Measurements from ENCODE around the gene PRTG. TPM values are rescaled to one million over a fixed set of nuclear protein-coding genes. Genes with fewer than 3 reads are reported as not detected.

PRTG gene
- total and polyA plus RNA-seq, 2 of the 13 experiments (the other 11 are each of a cell fraction or from before 2014, with no cell fraction given), result 13.2 to 22.3 TPM

DNA sequence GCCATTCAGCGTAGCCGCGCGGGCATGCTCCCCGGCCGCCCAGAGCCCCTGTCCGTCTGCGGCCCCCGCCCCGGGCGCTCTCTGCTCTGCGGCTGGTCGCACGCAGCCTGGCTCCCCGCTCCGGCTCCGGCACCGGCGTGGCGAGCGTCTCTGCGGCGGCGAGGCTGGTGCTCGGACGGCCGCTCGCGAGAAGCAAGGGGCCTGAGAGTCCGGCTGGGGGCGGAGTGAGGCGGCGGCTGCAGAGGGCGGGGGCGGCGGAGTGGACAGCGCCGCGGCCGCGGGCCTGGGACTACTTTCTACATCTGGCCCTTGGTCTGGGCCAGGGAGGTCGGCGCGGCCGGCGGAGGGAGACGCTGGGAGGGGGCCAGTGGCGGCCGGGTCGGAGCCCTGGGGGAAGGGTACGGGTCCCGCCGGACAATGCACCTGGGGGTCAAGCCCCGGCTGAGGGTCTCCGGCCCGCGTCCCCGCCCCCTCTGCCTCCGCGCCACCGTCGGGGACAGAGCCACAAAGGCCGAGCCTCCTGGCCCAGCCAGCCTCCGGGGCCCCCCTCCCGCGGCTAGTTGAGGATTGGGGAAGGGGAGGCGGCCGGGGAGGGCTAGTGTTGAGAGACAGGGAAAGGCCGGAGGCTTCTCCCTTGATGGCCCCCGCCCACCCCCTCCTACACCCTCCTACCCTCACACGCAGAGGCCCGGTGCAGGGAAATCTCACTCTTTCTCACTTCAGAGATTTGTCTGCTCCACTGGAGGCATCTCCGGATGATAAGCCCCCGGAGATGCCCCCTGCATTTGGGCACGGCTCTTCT, at the start of gene PRTG (continued):
- peak; percentile 93 for TF ChIP-seq UBTF (CRISPR knock-in tag; IDR thresholded peaks at IDR 0.05)
- no peak for TF ChIP-seq SP2 (CRISPR knock-in tag; IDR thresholded peaks at IDR 0.05)
- no peak for TF ChIP-seq ZNF569 (CRISPR knock-in tag; IDR thresholded peaks at IDR 0.05; ENCODE audit: borderline replicate concordance)
- no peak for TF ChIP-seq PBX3 (CRISPR knock-in tag; IDR thresholded peaks at IDR 0.05; ENCODE audit: borderline replicate concordance)
- TF ChIP-seq MIXL1 (CRISPR knock-in tag; IDR thresholded peaks at IDR 0.05), result no peak
- no peak for TF ChIP-seq ZBTB8A (CRISPR knock-in tag; IDR thresholded peaks at IDR 0.05; ENCODE audit: borderline replicate concordance, low read depth)
- TF ChIP-seq MTF1 (CRISPR knock-in tag; IDR thresholded peaks at IDR 0.05), result no peak
- TF ChIP-seq BCLAF1 (IDR thresholded peaks at IDR 0.05), result no peak
- TF ChIP-seq ZNF350 (CRISPR knock-in tag; IDR thresholded peaks at IDR 0.05; ENCODE audit: borderline replicate concordance, low read depth), result peak; percentile 52; the same call in 1 of the 2 replicates
- TF ChIP-seq GRHL1 (CRISPR knock-in tag; conservative IDR thresholded peaks at IDR 0.05), result no peak
- TF ChIP-seq, protein P1, sequence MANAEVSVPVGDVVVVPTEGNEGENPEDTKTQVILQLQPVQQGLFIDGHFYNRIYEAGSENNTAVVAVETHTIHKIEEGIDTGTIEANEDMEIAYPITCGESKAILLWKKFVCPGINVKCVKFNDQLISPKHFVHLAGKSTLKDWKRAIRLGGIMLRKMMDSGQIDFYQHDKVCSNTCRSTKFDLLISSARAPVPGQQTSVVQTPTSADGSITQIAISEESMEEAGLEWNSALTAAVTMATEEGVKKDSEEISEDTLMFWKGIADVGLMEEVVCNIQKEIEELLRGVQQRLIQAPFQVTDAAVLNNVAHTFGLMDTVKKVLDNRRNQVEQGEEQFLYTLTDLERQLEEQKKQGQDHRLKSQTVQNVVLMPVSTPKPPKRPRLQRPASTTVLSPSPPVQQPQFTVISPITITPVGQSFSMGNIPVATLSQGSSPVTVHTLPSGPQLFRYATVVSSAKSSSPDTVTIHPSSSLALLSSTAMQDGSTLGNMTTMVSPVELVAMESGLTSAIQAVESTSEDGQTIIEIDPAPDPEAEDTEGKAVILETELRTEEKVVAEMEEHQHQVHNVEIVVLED (CRISPR knock-in tag; IDR thresholded peaks at IDR 0.05; ENCODE audit: borderline replicate concordance), result peak; percentile 64
- no peak for TF ChIP-seq ZFP62 (CRISPR knock-in tag; IDR thresholded peaks at IDR 0.05)
- no peak for TF ChIP-seq DR1 (CRISPR knock-in tag; IDR thresholded peaks at IDR 0.05)

Data from HepG2 (cell line).